ENCODE data around the gene NCAN. TPM values are rescaled to one million over a fixed set of nuclear protein-coding genes. Genes with fewer than 3 reads are reported as not detected.
A peak's percentile ranks its signal among the peaks of the same experiment; 100 is the strongest.

NCAN gene
- total RNA-seq, 1 experiment from 2014 or later, result 0.15 TPM

- peaks cover 22% of the 10 kb centered on the region for H3K27me3 ChIP-seq (ENCODE audit: low read length)
- H2AFZ ChIP-seq (ENCODE audit: low read length), result no peak overlapping the region
- no peaks in the 10 kb centered on the region for H3K9me2 ChIP-seq (replicated peaks; ENCODE audit: low read length)
- peak; percentile 41; the same call in 1 of the 2 replicates for ATAC-seq
- no peak overlapping the region for H3K4me2 ChIP-seq (ENCODE audit: low read length)
- POLR2A ChIA-PET (ENCODE audit: unreplicated experiment), result no interaction called here
- TF ChIP-seq CTCF (conservative IDR thresholded peaks at IDR 0.05; ENCODE audit: low read depth, low read length), result no peak
- TF ChIP-seq EZH2phosphoT487 (IDR thresholded peaks at IDR 0.05; ENCODE audit: borderline replicate concordance, low read length), result no peak
- no peak for TF ChIP-seq EZH2 (IDR thresholded peaks at IDR 0.05; ENCODE audit: low read length, unreplicated experiment)
- CTCF ChIA-PET, result no interaction called here
- no peak overlapping the region for H3K4me3 ChIP-seq (ENCODE audit: low read length)
- DNase-seq, result peak; percentile 41
- BruUV-seq (replicated peaks), result no TSS peak
- no peak overlapping the region for H3K27ac ChIP-seq (ENCODE audit: low read length)
- no peaks in the 10 kb centered on the region for H3K36me3 ChIP-seq (ENCODE audit: low read depth, low read length)
- H3K4me1 ChIP-seq (ENCODE audit: insufficient read depth, low read length), result no peaks in the 10 kb centered on the region
- no peaks in the 10 kb centered on the region for H3F3A ChIP-seq (ENCODE audit: low read length, unreplicated experiment)
- intact Hi-C loops (cut with micrococcal nuclease), result no loop called here
- H3K9ac ChIP-seq (ENCODE audit: low read length), result no peak overlapping the region
- H4K20me1 ChIP-seq (ENCODE audit: low read length), result no peaks in the 10 kb centered on the region
- no peaks in the 10 kb centered on the region for H3K9me3 ChIP-seq (ENCODE audit: low read length)
- no peaks in the 10 kb centered on the region for H3K79me2 ChIP-seq (ENCODE audit: low read length)
Measured at GRCh38 chr19:19259741-19260140, 48.0 kb downstream of the NCAN start.

DNA sequence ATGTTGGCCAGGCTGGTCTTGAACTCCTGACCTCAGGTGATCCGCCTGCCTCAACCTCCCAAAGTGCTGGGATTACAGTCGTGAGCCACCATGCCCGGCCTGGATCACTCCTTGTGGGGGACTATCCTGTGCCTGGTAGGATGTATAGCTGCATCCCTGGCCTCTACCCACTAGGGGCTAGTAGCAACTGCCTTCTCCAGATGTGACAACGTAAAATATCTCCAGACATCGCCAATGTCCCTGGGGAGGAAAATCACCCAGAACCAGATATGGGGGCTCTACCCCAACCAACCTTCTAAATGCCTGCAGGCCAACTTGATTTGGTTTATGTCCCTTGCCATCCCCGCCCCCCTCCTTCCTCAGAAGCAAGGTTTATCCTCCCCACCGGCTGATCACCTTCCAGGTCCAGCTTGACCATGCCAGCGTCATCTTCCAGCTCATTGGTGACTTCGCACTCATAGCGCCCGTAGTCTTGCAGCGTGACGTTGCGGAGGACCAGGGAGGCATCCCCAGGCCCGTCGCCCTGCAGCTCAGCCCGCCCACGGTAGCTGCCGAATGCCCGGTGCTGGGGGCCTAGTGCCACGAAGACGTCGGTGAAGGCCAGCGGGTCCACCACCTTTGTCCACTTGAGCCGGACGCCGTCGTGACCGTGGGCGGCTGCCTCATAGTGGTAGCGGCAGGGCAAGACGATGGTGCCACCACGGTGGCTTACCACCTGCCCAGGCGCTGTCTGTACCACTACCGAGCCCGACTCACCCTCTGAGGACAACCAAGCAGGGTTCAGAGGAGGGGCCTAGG, 48.9 kb downstream of the NCAN start:
- Histone ChIP-seq H3K27me3 (ENCODE audit: low read length) (peaks cover 20% of the 10 kb centered on the region), H4K20me1 (ENCODE audit: low read length) (no peaks in the 10 kb centered on the region), H3K27ac (ENCODE audit: low read length) (no peak overlapping the region), H3K4me3 (ENCODE audit: low read length) (no peak overlapping the region), H3K9me2 (replicated peaks; ENCODE audit: low read length) (no peaks in the 10 kb centered on the region), H3F3A (ENCODE audit: low read length, unreplicated experiment) (no peaks in the 10 kb centered on the region), H3K79me2 (ENCODE audit: low read length) (no peaks in the 10 kb centered on the region), H3K4me2 (ENCODE audit: low read length) (no peak overlapping the region), H3K9ac (ENCODE audit: low read length) (no peak overlapping the region), H3K36me3 (ENCODE audit: low read depth, low read length) (no peaks in the 10 kb centered on the region), H2AFZ (ENCODE audit: low read length) (no peak overlapping the region), H3K9me3 (ENCODE audit: low read length) (no peaks in the 10 kb centered on the region), H3K4me1 (ENCODE audit: insufficient read depth, low read length) (no peaks in the 10 kb centered on the region)
- ChIA-PET POLR2A (ENCODE audit: unreplicated experiment) (no interaction called here), CTCF (no interaction called here)
- DNase-seq, result no peak
- BruUV-seq (replicated peaks), result no TSS peak
- no peak for ATAC-seq
- intact Hi-C loops (cut with micrococcal nuclease), result no loop called here
- TF ChIP-seq EZH2phosphoT487 (IDR thresholded peaks at IDR 0.05; ENCODE audit: borderline replicate concordance, low read length) (no peak), EZH2 (IDR thresholded peaks at IDR 0.05; ENCODE audit: low read length, unreplicated experiment) (no peak), CTCF (conservative IDR thresholded peaks at IDR 0.05; ENCODE audit: low read depth, low read length) (no peak)

All from PC-3 (cell line).